Measurements from ENCODE around the gene TRIM46.
"Not testable (repeated sequence)": the region's sequence is repeated elsewhere in the genome, so short reads cannot be mapped to it uniquely, and the experiment has no call there.

The TRIM46 gene

GRCh38 chr1:155207806-155208540, 34.3 kb downstream of the TRIM46 start, which contains the start of gene THBS3:
Gene THBS3 (minus strand): TSS chr1:155207897. CDS start chr1:155207876, 21 bp downstream.
- no peak for DNase-seq

- peak; percentile 78 to 82 for DNase-seq
Measured at GRCh38 chr1:155208541-155209311, 35.1 kb downstream of the TRIM46 start, which contains the start of gene MTX1. Gene MTX1 (plus strand): TSS chr1:155208695. CDS start chr1:155208805, 110 bp downstream.

- no peak for DNase-seq
Measured at GRCh38 chr1:155209312-155209721, 35.7 kb downstream of the TRIM46 start.

- no peak for DNase-seq
Measured at GRCh38 chr1:155210314-155211104, 36.9 kb downstream of the TRIM46 start.

- not testable (repeated sequence) for DNase-seq
Measured at GRCh38 chr1:155211381-155212050, 37.9 kb downstream of the TRIM46 start.

- not testable (repeated sequence) for DNase-seq
Measured at GRCh38 chr1:155212051-155212440, 38.4 kb downstream of the TRIM46 start.

GRCh38 chr1:155214702-155215101, 41.1 kb downstream of the TRIM46 start:
- not testable (repeated sequence) for DNase-seq

GRCh38 chr1:155218854-155219591, 45.4 kb downstream of the TRIM46 start:
- DNase-seq = peak; percentile 62 to 77

GRCh38 chr1:155219592-155220031, 46.0 kb downstream of the TRIM46 start:
- peak in 1 of 2 experiments; percentile 42 for DNase-seq

- not testable (repeated sequence) for DNase-seq
Measured at GRCh38 chr1:155220211-155220965, 46.7 kb downstream of the TRIM46 start.

GRCh38 chr1:155223047-155223446, 49.4 kb downstream of the TRIM46 start:
- no peak for DNase-seq

- not testable (repeated sequence) for DNase-seq
Measured at GRCh38 chr1:155225404-155225759, 51.7 kb downstream of the TRIM46 start.

GRCh38 chr1:155226188-155226909, 52.7 kb downstream of the TRIM46 start:
- peak; percentile 33 to 48 for DNase-seq

GRCh38 chr1:155226910-155227260, 53.2 kb downstream of the TRIM46 start:
- DNase-seq = peak in 1 of 2 experiments; percentile 49

- peak; percentile 99 for DNase-seq
Measured at GRCh38 chr1:155227261-155228095, 53.8 kb downstream of the TRIM46 start.

GRCh38 chr1:155228096-155228427, 54.4 kb downstream of the TRIM46 start:
- DNase-seq = no peak

- not testable (repeated sequence) for DNase-seq
Measured at GRCh38 chr1:155231302-155231701, 57.7 kb downstream of the TRIM46 start.

GRCh38 chr1:155232001-155232978, 58.6 kb downstream of the TRIM46 start:
- DNase-seq = not testable (repeated sequence)
